Measurements from ENCODE around the gene GMDS.

Gene GMDS

GRCh38 chr6:1609041-1609647 is 636.3 kb downstream of the GMDS start:
- intact Hi-C loops (cut with DNase I) = loop anchor here (5.0 kb wide), 1 partner anchor 493 kb away; no protein-coding TSS in a partner anchor
- DNase-seq = peak in 1 of 42 donors; percentile 11

- peak in 1 of 42 donors; percentile 7 for DNase-seq
- intact Hi-C loops (cut with DNase I) = loop anchor here (5.0 kb wide), 1 partner anchor 494 kb away; no protein-coding TSS in a partner anchor
Measured at GRCh38 chr6:1608222-1609040, 637.0 kb downstream of the GMDS start.

- intact Hi-C loops (cut with DNase I) = loop anchor here (5.0 kb wide), 1 partner anchor 495 kb away; no protein-coding TSS in a partner anchor
- DNase-seq = peak in 1 of 42 donors; percentile 17
Measured at GRCh38 chr6:1607516-1608221, 637.7 kb downstream of the GMDS start.

GRCh38 chr6:1606780-1607515 is 638.5 kb downstream of the GMDS start:
- peak in 1 of 42 donors; percentile 15 for DNase-seq
- intact Hi-C loops (cut with DNase I) = loop anchor here (5.0 kb wide), 1 partner anchor 495 kb away; no protein-coding TSS in a partner anchor

- DNase-seq = peak in 2 of 42 donors; percentile 0 to 28
- intact Hi-C loops (cut with DNase I) = loop anchor here (5.0 kb wide), 1 partner anchor 496 kb away; no protein-coding TSS in a partner anchor
Measured at GRCh38 chr6:1605893-1606779, 639.3 kb downstream of the GMDS start.

- peak in 3 of 42 donors; percentile 15 to 33 (median 29) for DNase-seq
- intact Hi-C loops (cut with DNase I) = loop anchor here (5.0 kb wide), 1 partner anchor 497 kb away; no protein-coding TSS in a partner anchor
Measured at GRCh38 chr6:1605004-1605892, 640.2 kb downstream of the GMDS start.

GRCh38 chr6:1604158-1605003 is 641.0 kb downstream of the GMDS start:
- intact Hi-C loops (cut with DNase I) = loop anchor here (5.0 kb wide), 3 partner anchors 498 to 748 kb away; no protein-coding TSS in a partner anchor
- peak in 37 of 42 donors; percentile 21 to 85 (median 66) for DNase-seq

GRCh38 chr6:1603708-1604107 is 641.7 kb downstream of the GMDS start:
- DNase-seq = peak in 1 of 42 donors; percentile 10

GRCh38 chr6:1602049-1602713 is 643.2 kb downstream of the GMDS start:
- DNase-seq = peak in 2 of 42 donors; percentile 5 to 8
- intact Hi-C loops (cut with DNase I) = loop anchor here (5.0 kb wide), 2 partner anchors 595 to 750 kb away; no protein-coding TSS in a partner anchor

More at GRCh38 chr6:1603708-1604107, 641.7 kb downstream of the GMDS start:
- intact Hi-C loops (cut with DNase I) = loop anchor here (5.0 kb wide), 2 partner anchors 594 to 749 kb away; no protein-coding TSS in a partner anchor

- intact Hi-C loops (cut with DNase I) = loop anchor here (5.0 kb wide), 2 partner anchors 596 to 751 kb away; no protein-coding TSS in a partner anchor
- peak in 1 of 42 donors; percentile 18 for DNase-seq
Measured at GRCh38 chr6:1601158-1602048, 644.0 kb downstream of the GMDS start.

- DNase-seq = peak in 1 of 42 donors; percentile 12
- intact Hi-C loops (cut with DNase I) = loop anchor here (5.0 kb wide), 2 partner anchors 597 to 752 kb away; no protein-coding TSS in a partner anchor
Measured at GRCh38 chr6:1600764-1601157, 644.6 kb downstream of the GMDS start.

- DNase-seq = no peak
- intact Hi-C loops (cut with DNase I) = loop anchor here (5.0 kb wide), 2 partner anchors 597 to 752 kb away; no protein-coding TSS in a partner anchor
Measured at GRCh38 chr6:1600063-1600763, 645.2 kb downstream of the GMDS start.

GRCh38 chr6:1599469-1599868 is 645.9 kb downstream of the GMDS start:
- no peak for DNase-seq
- intact Hi-C loops (cut with DNase I) = loop anchor here (5.0 to 10.0 kb wide), 2 partner anchors 1033 to 1145 kb away; no protein-coding TSS in a partner anchor
